Stimulated activated CD4-positive, alpha-beta T cell treated with anti-CD3 and anti-CD28 coated beads, Interleukin-1b, Interleukin-23, amount 100 ng/mL, for 4 hours (primary cell): ENCODE measurements around the gene HADHB.

Experiments used
- DNase-seq, 2 donors: peaks; one replicate each; pipeline ENCODE4 v3.0.0-alpha.2; 2020; ENCODE audit warnings: low read depth in 2 of 2

The HADHB gene

DNA sequence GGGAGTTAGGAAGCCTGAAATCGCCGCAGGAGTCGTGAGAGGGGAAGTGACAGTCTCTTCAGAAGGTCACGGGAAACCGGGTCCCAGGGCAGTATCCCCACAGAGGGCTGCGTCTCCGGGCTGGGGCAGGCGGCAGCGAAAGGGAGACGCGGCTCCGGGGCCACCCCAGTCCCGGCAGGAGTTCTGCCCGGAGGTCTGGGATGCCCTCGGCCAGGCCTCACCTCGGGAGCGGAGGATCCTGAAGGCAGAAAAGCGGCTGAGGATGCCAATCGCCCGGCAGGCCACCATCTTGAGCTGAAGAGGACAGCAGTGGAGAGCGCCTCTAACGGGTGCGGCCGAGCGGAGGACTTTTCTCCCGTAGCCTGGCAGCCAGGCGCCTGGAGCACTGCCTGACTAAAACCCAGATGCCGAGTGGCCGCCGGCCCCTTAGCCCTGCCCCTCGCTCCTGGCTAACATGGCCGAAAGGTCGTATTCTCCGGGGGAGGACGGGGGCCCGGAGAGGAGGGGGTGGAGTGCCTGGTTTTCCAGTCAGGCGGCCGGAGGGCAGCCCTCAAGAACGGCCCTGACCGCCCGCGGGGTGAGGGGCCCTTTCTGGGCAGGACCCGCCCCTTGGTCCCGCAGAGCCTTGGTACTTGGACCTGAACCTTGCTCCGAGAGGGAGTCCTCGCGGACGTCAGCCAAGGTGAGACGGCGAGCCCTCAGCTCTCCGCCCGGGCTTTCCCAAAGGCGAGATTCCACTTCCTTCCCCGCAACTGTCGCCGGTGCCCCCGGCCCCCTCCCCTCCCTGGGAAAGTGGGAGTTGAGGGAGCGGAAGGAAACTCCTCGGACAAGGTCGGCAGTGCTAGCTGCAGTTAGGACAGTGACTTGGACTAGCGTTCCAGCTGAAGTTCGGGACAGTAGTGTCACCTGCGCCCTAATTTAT lies at the start of gene HADHB, which contains the start of gene HADHA:
Gene HADHB, plus strand, starts transcription at position 631 of the 922 bp plus-strand sequence. CDS start 9,316 bp downstream, outside the sequence.
Gene HADHA, minus strand, starts transcription at position 324 of the 922 bp plus-strand sequence. Its CDS starts 36 bp downstream, at position 288.
- peak; percentile 71 to 80 for DNase-seq

DNA sequence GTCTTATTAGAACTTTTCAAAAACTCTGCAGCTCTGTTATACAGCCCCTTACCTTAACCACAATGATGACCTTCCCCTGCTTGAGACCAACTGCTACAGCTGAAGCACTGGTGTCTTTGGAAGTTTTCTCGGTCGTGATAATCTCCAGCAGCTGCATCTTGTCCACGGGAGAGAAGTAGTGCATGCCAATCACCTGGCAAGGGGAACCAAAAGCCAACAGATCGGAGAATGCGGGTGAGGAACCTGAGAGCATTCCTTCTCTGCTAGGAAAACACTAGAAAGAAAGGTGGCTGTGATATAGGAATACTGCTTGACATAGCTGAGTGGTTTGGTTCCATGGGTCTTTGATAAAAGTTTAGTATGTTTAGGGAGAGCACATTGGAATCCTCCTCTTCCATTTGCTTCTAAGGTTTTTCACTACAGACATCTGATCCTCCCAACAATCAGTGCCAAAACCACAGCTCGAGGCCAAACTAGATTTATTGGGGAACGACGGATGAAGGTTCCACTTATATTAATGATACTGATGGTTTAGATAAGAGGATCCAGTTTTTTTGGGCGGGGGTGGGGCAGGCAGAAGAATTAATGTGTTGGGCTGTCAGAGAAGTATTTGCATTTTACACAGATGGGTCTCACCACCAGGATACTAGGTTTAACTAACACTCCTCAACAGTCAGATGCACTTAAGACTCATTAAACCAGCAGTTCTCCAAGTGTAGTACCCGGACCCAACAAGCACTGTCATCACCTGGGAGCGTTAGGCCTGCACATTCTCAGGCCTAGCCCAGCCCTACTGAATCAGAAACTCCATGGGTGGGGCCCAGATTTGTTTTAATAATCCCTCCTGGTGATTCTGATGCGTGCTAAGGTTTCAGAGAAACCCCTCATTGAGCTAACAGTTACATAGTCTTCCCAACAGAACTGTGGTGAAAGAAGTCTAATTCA lies 49.4 kb upstream of the HADHB start:
- no peak for DNase-seq

DNA sequence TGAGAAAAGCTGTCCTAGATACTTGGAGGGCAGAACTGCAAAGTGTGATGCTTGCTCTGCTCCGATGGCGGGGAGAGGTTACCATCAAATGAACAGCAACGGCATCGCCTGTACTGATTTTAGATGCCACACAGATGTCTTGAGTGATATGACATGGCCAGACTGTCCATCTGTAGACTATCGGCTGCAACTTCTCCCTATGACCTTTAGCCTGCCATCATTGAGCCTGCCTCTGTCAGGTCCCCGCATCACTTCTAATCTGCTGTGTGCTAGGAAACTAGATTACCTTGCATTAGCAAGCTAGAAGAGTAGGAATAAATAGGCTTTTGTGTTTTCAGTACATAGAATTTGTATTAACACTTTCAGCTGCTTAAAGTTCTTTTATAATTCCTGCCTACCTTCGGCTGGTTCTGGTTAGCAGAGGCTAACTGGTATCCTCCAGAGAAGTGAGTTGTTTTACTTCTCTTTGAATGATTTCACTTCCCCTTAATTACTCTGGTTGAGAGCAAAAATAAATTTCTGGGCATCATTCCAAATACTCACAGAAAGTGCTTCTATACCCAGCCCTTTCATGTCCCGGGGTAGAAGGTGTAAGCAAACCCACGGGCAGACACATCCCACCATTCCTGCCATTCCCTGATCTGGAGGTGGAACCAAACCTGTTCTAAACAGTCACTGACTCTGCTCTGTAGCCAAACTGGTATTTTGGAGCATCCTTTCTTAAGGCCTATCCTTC lies 47.9 kb upstream of the HADHB start:
- DNase-seq: no peak

DNA sequence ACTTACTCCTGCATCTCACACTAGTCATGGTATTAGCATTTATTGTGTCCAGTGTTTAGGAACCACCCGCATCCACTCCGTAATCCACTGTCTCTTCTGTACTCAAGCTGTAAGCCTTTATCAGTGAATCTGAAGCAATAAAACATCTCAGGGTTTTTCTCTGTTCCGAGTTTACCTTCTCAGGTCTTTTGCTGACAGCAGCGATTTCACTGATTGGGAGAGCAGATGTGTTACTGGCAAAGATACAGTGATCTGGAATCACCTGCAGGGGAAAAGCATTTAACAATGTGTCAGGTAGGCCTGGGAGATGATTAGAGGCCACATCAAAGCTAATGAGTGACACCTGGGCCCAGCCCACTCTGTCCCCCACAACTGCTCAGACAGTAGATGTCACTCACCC lies 47.2 kb upstream of the HADHB start:
- no peak for DNase-seq

DNA sequence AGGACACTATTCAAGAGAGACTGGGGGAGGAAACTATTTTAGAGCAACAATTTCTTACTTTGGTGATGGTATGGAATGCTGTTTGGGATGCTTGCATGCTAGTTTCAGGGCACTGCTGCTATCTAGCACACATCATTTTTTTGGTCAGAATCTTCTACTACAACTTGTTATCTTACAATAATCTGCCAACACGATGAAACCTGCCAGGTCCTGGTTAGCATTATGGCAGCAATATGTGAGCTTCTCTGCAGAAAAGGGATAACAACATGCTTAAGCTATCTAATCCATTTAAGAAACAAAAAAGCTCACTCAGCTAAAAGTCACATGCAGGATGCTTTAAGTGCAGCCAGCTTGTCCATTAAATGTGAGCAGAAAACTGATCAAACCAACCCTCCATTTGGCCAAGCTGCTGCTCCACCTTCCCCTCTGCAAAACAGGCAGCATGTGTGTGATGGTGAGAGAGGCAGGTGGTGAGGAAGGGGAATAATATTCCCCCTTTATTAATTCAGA lies 41.7 kb upstream of the HADHB start:
- DNase-seq: no peak

DNA sequence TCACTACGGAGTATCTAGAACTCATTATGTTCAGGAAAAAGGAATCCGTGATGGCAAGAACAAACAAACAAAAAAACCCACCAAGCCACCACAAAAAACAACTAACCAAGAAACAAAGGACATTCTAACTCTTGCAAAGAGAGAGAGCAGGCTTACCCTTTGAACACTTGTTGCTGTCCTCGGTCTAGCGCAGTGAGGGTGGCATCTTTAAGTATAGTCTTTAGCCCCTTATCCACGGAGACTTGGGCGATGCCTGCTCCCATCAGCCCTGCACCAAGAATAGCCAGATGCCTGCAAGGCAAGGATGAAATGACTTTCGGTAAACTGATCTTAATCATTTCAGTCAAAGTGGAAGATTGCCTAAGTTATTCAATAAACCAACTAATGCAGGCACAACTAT lies 40.8 kb upstream of the HADHB start:
- DNase-seq: no peak

DNA sequence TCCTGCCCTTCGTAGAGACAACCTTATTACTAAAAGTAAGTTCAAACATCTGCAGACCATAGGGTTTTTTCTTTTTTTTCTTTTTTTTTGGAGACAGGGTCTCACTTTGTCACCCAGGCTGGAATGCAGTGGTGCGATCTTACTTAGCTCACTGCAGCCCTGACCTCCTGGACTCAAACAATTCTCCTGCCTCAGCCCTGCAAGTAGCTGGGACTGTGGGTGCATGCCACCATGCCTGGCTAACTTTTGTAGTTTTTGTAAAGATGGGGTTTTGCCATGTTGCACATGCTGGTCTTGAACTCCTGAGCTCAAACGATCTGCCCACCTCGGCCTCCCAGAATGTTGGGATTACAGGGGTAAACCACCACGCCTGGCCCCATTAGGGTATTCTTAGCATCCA lies 32.7 kb upstream of the HADHB start:
- DNase-seq: no peak

DNA sequence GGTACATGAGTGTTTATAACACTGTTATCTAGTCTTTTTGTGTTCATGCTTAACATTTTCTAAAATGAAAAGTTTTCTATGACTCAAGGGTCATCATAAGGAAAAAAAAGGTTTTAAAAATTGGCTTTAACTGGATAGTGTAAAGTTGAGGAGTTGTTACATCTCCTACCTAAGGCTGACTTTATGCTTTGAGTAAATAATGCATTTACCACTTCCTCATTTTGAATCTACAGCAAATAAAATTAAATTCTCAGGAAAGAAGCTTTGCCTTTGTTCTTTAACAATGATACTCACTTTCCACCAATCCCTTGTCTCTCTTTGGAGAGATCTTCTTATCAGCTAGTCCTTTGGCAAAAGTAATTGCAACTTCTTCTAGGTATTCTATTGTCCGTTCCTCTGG lies 30.0 kb upstream of the HADHB start:
- DNase-seq: no peak

DNA sequence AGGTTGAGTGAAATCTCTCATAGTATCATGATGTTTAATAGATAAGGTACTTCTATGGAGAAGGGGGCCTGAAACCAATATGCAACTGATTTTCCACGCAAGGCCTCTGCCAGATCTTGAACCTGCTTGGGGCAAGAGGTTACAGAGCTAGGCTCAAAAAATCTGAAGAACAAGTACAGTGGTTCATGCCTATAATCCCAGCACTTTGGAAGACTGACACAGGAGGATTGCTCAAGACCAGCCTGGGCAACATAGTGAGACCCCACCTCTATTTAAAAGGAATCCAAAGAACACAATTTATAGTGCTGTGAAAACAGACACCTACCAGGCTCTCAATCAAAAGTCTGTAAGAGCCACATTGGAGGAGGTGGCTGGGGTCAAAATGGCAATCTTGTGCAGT lies 28.9 kb upstream of the HADHB start:
- DNase-seq: no peak

DNA sequence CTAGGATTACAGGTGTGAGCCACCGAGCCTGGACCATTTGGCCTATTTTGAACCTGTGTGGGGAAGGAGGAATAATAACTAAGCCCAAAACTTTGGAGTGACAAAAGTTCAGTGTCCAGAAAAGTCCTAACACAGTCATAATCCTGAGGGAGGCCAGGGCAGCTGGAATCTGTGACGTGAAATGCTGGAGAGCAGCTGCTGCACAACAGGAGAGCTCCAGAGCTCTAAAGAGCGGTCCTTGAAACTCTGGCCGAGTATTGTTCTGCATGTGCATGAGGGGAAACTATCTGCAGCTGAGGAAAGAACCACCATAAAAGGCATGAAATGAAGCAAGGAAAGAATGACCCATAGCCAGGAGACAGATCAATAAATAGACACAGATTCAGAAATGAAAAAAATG lies 28.2 kb upstream of the HADHB start:
- DNase-seq: no peak

DNA sequence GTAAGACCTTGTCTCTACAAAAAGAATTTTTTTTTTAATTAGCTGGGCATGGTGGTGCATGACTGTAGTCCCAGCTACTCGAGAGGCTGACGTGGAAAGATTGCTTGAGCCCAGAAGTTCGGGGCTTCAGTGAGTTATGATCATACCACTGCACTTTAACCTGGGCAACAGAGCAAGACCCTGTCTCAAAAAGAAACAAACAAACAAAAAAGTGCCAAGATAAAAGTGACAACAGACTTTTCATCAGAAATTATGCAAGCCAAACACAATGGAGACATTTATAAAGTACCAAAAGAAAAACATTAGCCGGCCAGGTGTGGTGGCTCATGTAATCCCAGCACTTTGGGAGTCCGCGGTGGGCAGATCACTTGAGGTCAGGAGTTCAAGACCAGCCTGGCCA lies 27.0 kb upstream of the HADHB start:
- DNase-seq: no peak

DNA sequence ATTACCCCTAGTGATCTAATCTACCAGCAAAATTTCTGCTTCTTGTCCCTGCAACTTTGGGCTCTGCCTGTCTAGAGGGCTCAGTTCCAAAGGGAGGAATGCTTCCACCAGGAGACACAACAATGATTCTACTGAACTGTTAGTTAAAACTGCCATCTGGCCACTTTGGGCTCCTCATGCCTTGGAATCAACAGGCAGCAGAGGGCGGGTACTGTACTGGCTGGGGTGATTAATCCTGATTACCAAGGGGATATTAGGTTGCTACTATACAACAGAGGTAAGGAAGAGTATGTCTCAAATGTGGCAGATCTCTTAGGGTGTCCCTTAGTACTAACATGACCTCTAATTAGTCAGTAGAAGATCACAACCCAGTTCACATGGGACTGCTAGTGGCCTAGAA lies 21.7 kb upstream of the HADHB start:
- DNase-seq: no peak

DNA sequence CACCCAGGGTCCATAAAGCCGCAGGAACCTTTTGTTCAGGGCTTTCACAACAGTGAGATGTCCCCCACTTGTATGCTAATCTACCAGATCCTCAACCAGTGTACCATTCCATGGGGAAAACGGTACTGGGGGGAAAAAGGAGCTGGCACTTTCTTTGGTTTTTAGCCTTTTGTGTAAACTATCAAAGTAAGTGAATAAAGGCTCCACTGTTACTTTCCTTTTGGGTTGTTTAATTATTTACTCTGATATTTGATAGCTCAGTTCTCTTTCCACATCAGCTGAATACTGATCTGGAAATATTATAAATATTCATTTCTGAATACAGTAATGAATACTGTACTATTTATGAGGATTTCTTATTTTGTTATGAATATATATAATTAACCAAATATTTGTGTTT lies 20.6 kb upstream of the HADHB start:
- no peak for DNase-seq

DNA sequence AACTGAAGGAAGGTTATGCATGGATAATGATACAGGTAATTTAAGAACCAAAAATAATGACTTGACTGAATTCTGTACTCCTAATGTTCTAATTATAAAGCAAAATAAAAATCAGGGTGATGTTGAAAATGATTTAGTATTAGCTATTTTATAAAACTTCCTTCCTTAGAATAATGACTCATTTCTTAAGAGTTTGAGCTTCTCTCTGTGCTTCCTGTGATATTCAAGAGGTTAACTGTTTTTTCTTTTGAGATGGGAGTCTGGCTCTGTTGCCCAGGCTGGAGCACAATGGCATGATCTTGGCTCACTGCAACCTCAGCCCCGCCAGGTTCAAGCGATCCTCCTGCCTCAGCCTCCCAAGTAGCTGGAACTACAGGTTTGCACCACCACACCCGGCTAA lies 15.1 kb upstream of the HADHB start:
- no peak for DNase-seq

DNA sequence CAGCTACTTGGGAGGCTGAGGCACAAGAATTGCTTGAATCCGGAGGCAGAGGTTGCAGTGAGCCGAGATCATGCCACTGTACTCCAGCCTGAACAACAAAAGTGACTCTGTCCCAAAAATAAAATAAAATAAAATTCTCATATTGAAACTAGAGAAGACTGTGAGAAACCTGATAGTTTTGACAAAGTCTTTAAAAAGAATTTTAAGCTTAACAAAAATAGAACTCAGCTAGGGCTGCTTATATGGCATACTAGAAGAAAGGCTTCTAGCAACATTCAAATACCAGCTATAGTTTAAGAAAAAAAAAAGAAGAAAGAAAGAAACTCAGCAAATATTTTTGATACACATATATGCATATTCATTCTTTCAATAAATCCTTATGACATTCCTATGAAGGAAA lies 13.9 kb upstream of the HADHB start:
- no peak for DNase-seq

DNA sequence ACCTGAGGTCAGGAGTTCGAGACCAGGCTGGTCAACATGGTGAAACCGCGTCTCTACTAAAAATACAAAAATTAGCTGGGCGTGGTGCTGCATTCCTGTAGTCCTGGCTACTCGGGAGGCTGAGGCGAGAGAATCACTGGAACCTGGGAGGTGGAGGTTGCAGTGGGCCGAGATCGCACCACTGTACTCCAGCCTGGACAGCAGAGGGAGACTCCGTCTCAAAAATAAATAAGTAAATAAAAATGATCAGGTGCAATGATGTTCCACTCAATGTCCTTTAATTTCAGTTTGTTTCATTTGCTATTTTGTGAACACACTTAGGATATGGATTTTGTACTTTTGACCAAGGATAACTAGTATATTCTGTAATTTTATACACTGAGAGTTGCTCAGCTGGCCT lies 9.7 kb upstream of the HADHB start:
- DNase-seq: no peak

DNA sequence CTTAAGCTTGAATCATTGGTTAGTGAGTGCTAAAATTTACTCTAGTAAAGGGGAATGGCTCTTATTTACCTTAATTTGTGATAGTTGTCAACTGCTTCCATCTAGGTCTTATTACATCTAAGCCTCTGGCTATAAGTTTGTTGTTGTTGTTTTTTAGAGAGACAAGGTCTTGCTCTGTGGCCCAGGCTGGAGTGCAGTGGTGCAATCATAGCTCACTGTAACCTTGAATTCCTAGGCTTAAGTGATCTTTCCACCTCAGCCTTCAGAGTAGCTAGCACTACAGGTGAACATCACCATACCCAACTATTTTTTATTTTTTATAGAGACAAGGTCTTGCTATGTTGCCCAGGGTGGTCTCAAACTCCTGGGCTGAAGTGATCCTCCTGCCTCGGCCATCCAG lies 6.9 kb upstream of the HADHB start:
- DNase-seq: no peak

DNA sequence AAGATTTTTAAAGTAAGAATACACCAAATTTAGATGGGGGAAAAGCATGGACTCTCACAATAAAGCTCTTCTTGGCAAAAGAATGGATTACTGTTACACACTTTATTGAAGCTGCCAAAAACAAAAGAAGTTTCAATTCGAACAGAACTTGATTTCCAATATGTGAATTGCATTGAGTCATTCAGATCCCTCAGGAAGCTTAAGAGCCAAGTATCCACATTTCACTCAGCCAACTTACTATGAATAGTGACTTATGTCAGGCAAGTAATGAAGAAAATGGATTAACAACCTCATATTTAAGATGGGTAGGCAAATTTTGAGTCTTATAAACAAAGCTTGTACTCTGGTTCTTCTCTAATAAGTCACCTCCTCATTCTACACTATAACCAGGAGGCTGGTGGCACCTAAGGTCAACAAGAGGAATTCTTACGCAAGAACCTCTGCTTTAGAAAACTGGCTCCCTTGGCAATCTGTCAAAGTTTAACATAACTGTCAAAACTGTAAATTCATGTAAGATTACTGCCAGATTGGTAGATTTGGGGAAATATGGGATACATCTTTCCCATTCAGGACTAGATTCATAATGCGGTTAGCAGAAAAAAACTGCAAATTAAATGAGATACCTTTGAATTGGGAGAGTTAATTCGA lies 6.3 kb upstream of the HADHB start:
- DNase-seq: no peak

DNA sequence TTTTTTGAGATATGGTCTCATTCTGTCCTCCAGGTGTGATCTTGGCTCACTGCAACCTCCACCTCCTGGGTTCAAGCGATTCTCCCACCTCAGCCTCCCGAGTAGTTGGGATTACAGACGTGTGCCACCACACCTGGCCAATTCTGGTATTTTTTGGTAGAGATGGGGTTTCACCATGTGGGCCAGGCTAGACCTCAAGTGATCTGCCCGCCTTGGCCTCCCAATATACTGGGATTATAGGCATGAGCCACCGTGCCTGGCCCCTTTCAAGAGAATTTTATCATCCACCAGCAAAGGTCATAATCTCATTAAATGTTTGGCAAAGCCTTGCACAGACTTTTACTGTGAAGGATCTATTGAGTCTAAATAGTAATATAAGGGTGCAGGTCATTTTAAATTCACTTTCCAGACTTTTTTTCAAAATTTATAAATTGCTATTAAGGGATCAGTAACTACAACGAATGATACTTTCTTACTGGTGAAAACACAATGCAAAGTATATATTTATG lies 2.8 kb upstream of the HADHB start:
- no peak for DNase-seq

DNA sequence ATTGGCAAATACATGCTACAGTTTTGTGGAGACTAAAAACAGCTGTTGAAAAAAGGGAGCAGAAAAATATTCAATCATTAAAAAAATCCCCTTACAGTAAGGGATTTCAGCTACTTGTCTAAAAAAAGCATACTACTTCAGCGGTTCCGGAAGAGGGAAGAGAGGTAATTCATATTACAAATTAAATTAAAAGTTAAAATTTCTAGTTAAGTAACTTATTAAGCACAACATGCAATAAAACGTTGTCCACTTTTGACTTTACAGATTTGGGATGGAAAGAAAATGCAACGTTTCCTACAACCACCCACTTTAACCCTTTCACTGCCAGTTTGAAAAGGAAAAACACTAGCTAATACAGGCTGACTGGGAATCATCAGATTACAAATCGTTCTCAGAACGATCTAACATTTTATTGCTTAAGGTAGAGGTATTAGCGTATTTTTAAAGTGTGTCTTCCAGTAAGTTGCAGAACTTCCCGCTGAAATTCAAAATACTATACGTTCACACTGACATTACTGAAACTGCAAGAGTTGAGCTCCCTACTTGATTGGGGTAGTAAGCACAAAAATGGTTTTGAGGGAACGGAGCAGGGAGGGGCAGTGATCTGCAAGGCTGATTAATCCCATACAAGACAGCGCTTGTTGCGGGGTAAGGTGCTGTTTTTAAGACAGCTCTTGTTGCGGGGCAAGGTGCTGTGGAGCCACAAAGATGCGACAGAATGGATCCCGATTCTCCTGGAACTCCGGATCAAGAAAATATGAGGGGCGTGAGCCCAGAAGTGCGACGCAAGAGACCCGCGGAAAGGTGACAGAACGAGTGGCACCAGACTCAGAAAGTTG lies 1.1 kb upstream of the HADHB start:
- peak in 1 of 2 donors; percentile 3 for DNase-seq
